AG04449 (cell line): Measurements from ENCODE around the gene PALB2.

Experiments used
- CTCF ChIA-PET: fragments of 350-600 bp; formaldehyde crosslinking; extraction: SDS; loops from one replicate; lab custom pipeline; 2021; ENCODE audit warnings: antibody characterized with exemption; lab: Yijun Ruan, JAX
- POLR2A ChIA-PET: fragments of 400-600, 350-600 bp; formaldehyde crosslinking; extraction: SDS; loops from one replicate; lab custom pipeline; 2020; ENCODE audit warnings: antibody characterized with exemption, inconsistent platforms; lab: Yijun Ruan, JAX
- DNase-seq: peaks from one replicate; pipeline ENCODE4 v3.0.0-alpha.2; 2010; ENCODE audit warnings: low read depth, low spot score
- H3K4me3 ChIP-seq: 2 replicates; pipeline ENCODE4 v1.5.1; 2011; ENCODE audit warnings: low read depth, mild to moderate bottlenecking, control low read depth, low read length
- TF ChIP-seq, protein P1 (sequence below): IDR thresholded peaks from one replicate; pipeline ENCODE4 v1.5.1; 2011; ENCODE audit warnings: mild to moderate bottlenecking, moderate library complexity, low read length, control low read depth, inconsistent platforms; ENCODE audit not compliant: insufficient read depth; ENCODE audit errors: missing control alignments

PALB2 gene

DNA sequence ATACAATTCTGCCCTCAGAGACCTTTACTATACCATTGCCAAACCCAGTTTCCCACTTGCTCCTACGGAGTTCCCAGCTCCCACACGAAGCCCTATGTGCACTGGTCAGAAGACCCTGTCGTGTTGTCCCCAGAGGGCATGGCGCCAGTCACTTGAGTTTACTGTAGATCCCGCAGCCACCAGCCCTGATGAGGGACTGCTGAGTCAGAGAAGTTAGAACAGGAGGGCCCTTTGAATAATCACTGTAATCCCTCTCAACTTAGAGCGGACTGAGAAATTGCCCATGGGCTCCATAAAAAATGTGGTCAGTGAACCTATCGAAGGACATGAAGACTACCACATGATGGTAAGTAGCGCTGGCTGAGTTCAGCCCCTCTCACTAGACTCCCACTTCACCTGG, 74.4 kb downstream of the PALB2 start:
- H3K4me3 ChIP-seq: no peak overlapping the region
- TF ChIP-seq, protein P1, sequence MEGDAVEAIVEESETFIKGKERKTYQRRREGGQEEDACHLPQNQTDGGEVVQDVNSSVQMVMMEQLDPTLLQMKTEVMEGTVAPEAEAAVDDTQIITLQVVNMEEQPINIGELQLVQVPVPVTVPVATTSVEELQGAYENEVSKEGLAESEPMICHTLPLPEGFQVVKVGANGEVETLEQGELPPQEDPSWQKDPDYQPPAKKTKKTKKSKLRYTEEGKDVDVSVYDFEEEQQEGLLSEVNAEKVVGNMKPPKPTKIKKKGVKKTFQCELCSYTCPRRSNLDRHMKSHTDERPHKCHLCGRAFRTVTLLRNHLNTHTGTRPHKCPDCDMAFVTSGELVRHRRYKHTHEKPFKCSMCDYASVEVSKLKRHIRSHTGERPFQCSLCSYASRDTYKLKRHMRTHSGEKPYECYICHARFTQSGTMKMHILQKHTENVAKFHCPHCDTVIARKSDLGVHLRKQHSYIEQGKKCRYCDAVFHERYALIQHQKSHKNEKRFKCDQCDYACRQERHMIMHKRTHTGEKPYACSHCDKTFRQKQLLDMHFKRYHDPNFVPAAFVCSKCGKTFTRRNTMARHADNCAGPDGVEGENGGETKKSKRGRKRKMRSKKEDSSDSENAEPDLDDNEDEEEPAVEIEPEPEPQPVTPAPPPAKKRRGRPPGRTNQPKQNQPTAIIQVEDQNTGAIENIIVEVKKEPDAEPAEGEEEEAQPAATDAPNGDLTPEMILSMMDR: no peak
- DNase-seq: no peak
- CTCF ChIA-PET: interaction anchor here (1.2 to 1.8 kb wide), 3 partner anchors 8 to 30 kb away, joined by 3 to 10 read pairs (median 4); partner anchors contain the start of gene UBFD1
- POLR2A ChIA-PET: no interaction called here

DNA sequence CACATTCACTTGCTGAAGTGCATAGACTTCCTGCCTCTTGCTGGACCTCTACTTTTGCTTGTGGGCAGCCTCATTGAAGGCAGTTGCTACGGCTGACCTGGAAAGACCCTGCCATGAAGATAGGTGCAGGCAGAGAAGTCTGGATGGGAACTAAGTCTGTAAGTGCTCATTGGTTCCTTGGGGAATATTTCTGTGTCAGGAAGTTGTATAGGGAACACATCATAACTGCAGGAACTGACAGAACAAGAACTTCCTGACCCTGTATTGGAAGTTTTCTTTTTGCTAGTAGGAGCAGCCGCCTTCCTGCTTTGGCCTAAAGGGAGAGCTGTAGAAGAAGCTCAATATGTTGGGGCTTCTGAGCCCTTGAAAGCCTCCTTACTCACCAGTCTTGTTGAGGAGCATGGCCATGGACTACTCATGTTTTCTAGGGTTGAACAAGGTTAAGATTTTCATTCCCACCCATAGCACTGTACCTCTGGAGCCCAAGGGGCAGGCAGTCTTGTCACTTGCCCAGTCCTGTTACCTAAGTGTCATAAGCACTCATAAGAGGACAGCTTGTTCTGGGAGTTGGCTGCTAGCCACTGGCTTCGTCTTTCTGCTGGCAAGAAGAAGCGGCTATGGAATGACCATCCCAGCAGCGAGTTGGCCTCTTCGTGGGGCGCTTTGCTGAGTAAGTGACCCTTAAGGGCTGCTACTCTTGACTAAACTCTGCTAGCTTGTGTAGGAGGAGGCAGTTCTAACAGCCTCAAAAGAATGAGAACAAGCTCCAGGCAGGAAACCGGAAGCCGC, 76.3 kb downstream of the PALB2 start:
- DNase-seq: no peak
- no peak overlapping the region for H3K4me3 ChIP-seq
- TF ChIP-seq, protein P1: no peak
- ChIA-PET POLR2A (no interaction called here), CTCF (interaction anchor here (0.6 to 1.4 kb wide), 2 partner anchors 32 to 130 kb away, joined by 3 to 7 read pairs; partner anchors contain the start of gene NDUFAB1)

DNA sequence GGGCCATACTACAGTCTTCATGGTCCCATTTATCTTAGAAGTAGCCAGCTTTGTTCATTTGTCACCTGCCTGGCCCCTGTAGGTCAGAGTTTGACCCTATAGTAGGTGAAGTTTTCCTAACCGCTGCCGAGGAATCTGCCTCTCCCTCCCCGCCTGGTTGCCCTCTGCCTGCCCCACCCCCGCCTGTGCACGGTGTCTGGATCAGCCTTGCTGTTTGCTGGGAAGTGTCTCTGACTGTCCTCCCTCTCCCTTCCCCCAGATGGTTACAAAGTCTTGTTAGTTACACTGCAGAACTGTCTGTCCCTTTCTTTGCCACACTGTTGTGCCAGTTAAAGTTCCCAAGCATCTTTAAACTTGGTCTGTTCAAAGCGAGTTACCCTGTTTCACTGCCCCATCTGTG, 77.9 kb downstream of the PALB2 start:
- CTCF ChIA-PET: no interaction called here
- DNase-seq: no peak
- TF ChIP-seq, protein P1: no peak
- H3K4me3 ChIP-seq: no peak overlapping the region
- POLR2A ChIA-PET: no interaction called here

DNA sequence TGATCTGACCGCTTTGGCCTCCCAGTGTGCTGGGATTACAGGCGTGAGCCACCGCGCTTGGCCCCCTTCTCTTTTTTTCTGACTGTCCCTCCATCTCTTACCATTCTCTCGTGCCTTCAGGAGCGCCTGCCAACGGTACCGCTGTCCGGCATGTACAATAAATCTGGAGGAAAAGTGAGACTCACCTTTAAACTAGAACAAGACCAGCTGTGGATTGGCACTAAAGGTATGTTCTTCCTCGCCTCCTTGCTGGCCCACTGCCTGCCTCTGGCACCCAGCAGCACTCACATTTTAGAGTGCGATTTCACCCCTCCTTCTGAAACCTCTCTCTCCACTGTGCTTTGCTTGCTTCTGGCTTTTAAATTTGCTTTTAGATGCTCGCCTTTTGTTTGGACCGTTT, 78.6 kb downstream of the PALB2 start:
- ChIA-PET POLR2A (no interaction called here), CTCF (no interaction called here)
- TF ChIP-seq, protein P1: no peak
- H3K4me3 ChIP-seq: no peak overlapping the region
- no peak for DNase-seq

GRCh38 chr16:23561586-23561985, 79.5 kb downstream of the PALB2 start:
- ChIA-PET POLR2A (no interaction called here), CTCF (interaction anchor here (0.7 kb wide), 1 partner anchor 13 kb away, joined by 3 read pairs; no protein-coding TSS in a partner anchor)
- TF ChIP-seq, protein P1: no peak

More at GRCh38 chr16:23561586-23561985, 79.5 kb downstream of the PALB2 start:
- no peak overlapping the region for H3K4me3 ChIP-seq
- DNase-seq: no peak
